C4-2B (cell line): ENCODE measurements around the gene CD48.

Experiments
- CTCF ChIP-seq: fragments of 450-650 bp; conservative IDR thresholded peaks from 2 replicates; pipeline ENCODE4 v1.5.1; 2017; ENCODE audit warnings: mild to moderate bottlenecking
- ZFX ChIP-seq: fragments of 450-650 bp; IDR thresholded peaks from 2 replicates; pipeline ENCODE4 v1.6.1; 2017

GRCh38 chr1:160662910-160663309 is 48.7 kb downstream of the CD48 start:
- TF ChIP-seq CTCF (no peak), ZFX (no peak)
